Liver (tissue), 9 donors: ENCODE measurements around the gene MRPL46. TPM values are rescaled to one million over a fixed set of nuclear protein-coding genes. Genes with fewer than 3 reads are reported as not detected.

Experiments used
- DNase-seq: peaks from one replicate; pipeline ENCODE4 v3.0.0-alpha.2; 2017; ENCODE audit warnings: low spot score
- H3K27ac ChIP-seq, 2 donors: one replicate each; pipeline ENCODE4 v1.7.0; 2013; ENCODE audit warnings: inconsistent platforms in 2 of 2, low read length in 2 of 2, control low read depth in 1 of 2, low read depth in 1 of 2, mild to moderate bottlenecking in 1 of 2
- H3K27me3 ChIP-seq, 4 donors: one replicate each; pipeline versions ENCODE4 v1.6.1 to v1.7.0; 2013; ENCODE audit warnings: low read length in 3 of 4, inconsistent platforms in 1 of 4, mild to moderate bottlenecking in 1 of 4, moderate library complexity in 1 of 4; ENCODE audit not compliant: control insufficient read depth in 4 of 4, insufficient read depth in 4 of 4
- H3K36me3 ChIP-seq, 4 donors: one replicate each; pipeline versions ENCODE4 v1.6.1 to v1.7.0; 2013; ENCODE audit warnings: low read length in 3 of 4, mild to moderate bottlenecking in 3 of 4, low read depth in 1 of 4, moderate library complexity in 1 of 4; ENCODE audit not compliant: control insufficient read depth in 4 of 4, insufficient read depth in 3 of 4
- H3K4me1 ChIP-seq, 4 donors: one replicate each; pipeline versions ENCODE4 v1.6.1 to v1.7.0; 2013; ENCODE audit warnings: low read length in 3 of 4, mild to moderate bottlenecking in 3 of 4, moderate library complexity in 1 of 4; ENCODE audit not compliant: control insufficient read depth in 4 of 4, insufficient read depth in 4 of 4
- H3K4me3 ChIP-seq, 3 donors: one replicate each; pipeline versions ENCODE4 v1.6.1 to v1.7.0; 2013; ENCODE audit warnings: low read length in 3 of 3, control low read depth in 1 of 3, low read depth in 1 of 3, mild to moderate bottlenecking in 1 of 3
- H3K9ac ChIP-seq, 2 donors: one replicate each; pipeline ENCODE4 v1.7.0; 2013; ENCODE audit warnings: low read length in 2 of 2, mild to moderate bottlenecking in 2 of 2, moderate library complexity in 2 of 2, control low read depth in 1 of 2, low read depth in 1 of 2
- H3K9me3 ChIP-seq, 4 donors: one replicate each; pipeline versions ENCODE4 v1.6.1 to v1.7.0; 2013; ENCODE audit warnings: low read length in 3 of 4; ENCODE audit not compliant: control insufficient read depth in 4 of 4
- EGR1 ChIP-seq, 2 donors: IDR thresholded peaks; 2 replicates each; pipeline ENCODE4 v1.6.1; 2016 to 2018; ENCODE audit warnings: antibody characterized with exemption in 2 of 2, low read depth in 2 of 2
- GABPA ChIP-seq, 2 donors: IDR thresholded peaks in 1 of 2; conservative IDR thresholded peaks in 1 of 2; 2 replicates each; pipeline ENCODE4 v1.6.1; 2016; ENCODE audit warnings: antibody characterized with exemption in 2 of 2, mild to moderate bottlenecking in 1 of 2, moderate library complexity in 1 of 2
- HNF4A ChIP-seq, 2 donors: conservative IDR thresholded peaks; 2 replicates each; pipeline ENCODE4 v1.6.1; 2016; ENCODE audit warnings: antibody characterized with exemption in 2 of 2, mild to moderate bottlenecking in 2 of 2
- HNF4G ChIP-seq: IDR thresholded peaks from 2 replicates; pipeline ENCODE4 v1.6.1; 2016; ENCODE audit warnings: antibody characterized with exemption
- JUND ChIP-seq, 2 donors: IDR thresholded peaks; 2 replicates each; pipeline ENCODE4 v1.6.1; 2016; ENCODE audit warnings: antibody characterized with exemption in 2 of 2
- NR2F2 ChIP-seq: IDR thresholded peaks from 2 replicates; pipeline ENCODE4 v1.6.1; 2016; ENCODE audit warnings: antibody characterized with exemption
- RXRA ChIP-seq, 2 donors: IDR thresholded peaks; 2 replicates each; pipeline ENCODE4 v1.6.1; 2017 to 2018; ENCODE audit warnings: antibody characterized with exemption in 2 of 2, mild to moderate bottlenecking in 1 of 2
- SP1 ChIP-seq: IDR thresholded peaks from 2 replicates; pipeline ENCODE4 v1.6.1; 2018; ENCODE audit warnings: antibody characterized with exemption, mild to moderate bottlenecking
- TAF1 ChIP-seq: conservative IDR thresholded peaks from 2 replicates; pipeline ENCODE4 v1.6.1; 2016; ENCODE audit warnings: antibody characterized with exemption, mild to moderate bottlenecking
- YY1 ChIP-seq: IDR thresholded peaks from 2 replicates; pipeline ENCODE4 v1.6.1; 2016; ENCODE audit warnings: antibody characterized with exemption, mild to moderate bottlenecking
- WGBS: extraction: QIAGEN DNeasy Blood & Tissue Kit; methylation state at CpG from one replicate; pipeline ENCODE4 v1.1.7; 2013; 5-methylcytosine and 5-hydroxymethylcytosine counted together
- polyA plus RNA-seq, 2 donors: library from polyadenylated mRNA; stranded (reverse) in 1 of 2; unstranded in 1 of 2; fragments of 200-250 nt in 1 of 2; fragments of >200 nt in 1 of 2; fragmentation: Nextera tagmentation in 1 of 2; extraction: Ambion mirVana in 1 of 2; gene quantifications; one replicate each; pipeline versions ENCODE4 v1.2.1 to v1.2.3, GENCODE V29; 2013 to 2015
- total RNA-seq, 2 donors: library from RNA; depleted of rRNA; stranded (reverse); fragments of >200 nt; gene quantifications; one replicate each; pipeline ENCODE4 v1.2.3, GENCODE V29; 2014
- TF ChIP-seq, protein P1 (sequence below): IDR thresholded peaks from 2 replicates; pipeline ENCODE4 v1.6.1; 2016; ENCODE audit warnings: antibody characterized with exemption
- TF ChIP-seq, protein P2 (sequence below): fragments of 150-350 bp; IDR thresholded peaks from 2 replicates; pipeline ENCODE4 v1.5.1; 2017; ENCODE audit warnings: improper control_type of control experiment, low read depth, low read length; ENCODE audit not compliant: missing input control
- TF ChIP-seq, protein P3 (sequence below): IDR thresholded peaks from 2 replicates; pipeline ENCODE4 v1.6.1; 2016; ENCODE audit warnings: antibody characterized with exemption, mild to moderate bottlenecking
- TF ChIP-seq, protein P4 (sequence below): IDR thresholded peaks from 2 replicates; pipeline ENCODE4 v1.6.1; 2016; ENCODE audit warnings: antibody characterized with exemption
- donor health status: healthy.
- donor health status: healthy.
- donor health status: healthy.
- donor health status: healthy.
- donor health status: healthy.

MRPL46 gene
- total and polyA plus RNA-seq, 4 donors = 16.1 to 63.5 (median 39.2) TPM

DNA sequence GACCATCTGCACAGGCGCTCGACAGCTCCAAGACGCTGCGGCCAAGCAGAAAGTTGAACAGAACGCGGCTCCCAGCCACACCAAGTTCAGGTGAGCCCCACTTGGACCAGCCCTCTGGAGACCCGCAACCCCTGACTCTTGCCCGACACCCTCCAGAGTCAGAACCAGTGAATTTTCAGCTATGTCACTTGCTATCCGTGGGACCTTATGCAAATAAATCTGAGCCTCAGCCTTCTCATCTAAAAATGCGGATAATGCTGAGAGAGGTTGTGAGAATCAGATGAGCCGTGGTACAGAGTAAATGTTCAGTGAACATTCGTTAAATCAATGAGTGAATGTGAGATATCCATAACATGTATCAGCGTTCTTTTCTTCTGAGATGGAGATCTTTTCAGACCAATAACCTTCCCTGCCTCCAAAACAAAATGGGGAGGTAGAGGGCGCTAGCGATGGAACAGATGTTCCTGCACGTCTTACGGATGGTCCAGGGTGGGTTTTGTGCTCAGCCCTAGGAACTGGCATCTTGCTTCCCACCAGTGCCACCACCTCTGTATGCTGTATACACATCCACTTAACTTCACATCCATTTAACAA, 844 bp upstream of the MRPL46 start:
- Histone ChIP-seq H3K27ac (peak overlapping the region; percentile 96 to 99), H3K36me3 (peaks cover 0 to 29% (median 18%) of the 10 kb centered on the region in 4 donors), H3K4me3 (peak overlapping the region; percentile 83 to 96 (median 96)), H3K9ac (peak overlapping the region; percentile 89 to 96), H3K9me3 (no peaks in the 10 kb centered on the region), H3K4me1 (peaks cover 10 to 34% (median 27%) of the 10 kb centered on the region in 4 donors), H3K27me3 (no peaks in the 10 kb centered on the region)
- no peak for DNase-seq
- TF ChIP-seq GABPA (IDR thresholded peaks at IDR 0.05 in 1 of 2, conservative IDR thresholded peaks at IDR 0.05 in 1 of 2) (no peak), JUND (IDR thresholded peaks at IDR 0.05) (no peak), TAF1 (no peak), RXRA (IDR thresholded peaks at IDR 0.05) (no peak), NR2F2 (no peak), HNF4G (no peak), EGR1 (IDR thresholded peaks at IDR 0.05; ENCODE audit: low read depth in 2 of 2) (no peak)
- TF ChIP-seq, protein P1, sequence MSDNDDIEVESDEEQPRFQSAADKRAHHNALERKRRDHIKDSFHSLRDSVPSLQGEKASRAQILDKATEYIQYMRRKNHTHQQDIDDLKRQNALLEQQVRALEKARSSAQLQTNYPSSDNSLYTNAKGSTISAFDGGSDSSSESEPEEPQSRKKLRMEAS = no peak
- TF ChIP-seq, protein P2, sequence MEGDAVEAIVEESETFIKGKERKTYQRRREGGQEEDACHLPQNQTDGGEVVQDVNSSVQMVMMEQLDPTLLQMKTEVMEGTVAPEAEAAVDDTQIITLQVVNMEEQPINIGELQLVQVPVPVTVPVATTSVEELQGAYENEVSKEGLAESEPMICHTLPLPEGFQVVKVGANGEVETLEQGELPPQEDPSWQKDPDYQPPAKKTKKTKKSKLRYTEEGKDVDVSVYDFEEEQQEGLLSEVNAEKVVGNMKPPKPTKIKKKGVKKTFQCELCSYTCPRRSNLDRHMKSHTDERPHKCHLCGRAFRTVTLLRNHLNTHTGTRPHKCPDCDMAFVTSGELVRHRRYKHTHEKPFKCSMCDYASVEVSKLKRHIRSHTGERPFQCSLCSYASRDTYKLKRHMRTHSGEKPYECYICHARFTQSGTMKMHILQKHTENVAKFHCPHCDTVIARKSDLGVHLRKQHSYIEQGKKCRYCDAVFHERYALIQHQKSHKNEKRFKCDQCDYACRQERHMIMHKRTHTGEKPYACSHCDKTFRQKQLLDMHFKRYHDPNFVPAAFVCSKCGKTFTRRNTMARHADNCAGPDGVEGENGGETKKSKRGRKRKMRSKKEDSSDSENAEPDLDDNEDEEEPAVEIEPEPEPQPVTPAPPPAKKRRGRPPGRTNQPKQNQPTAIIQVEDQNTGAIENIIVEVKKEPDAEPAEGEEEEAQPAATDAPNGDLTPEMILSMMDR = no peak
- TF ChIP-seq, protein P3, sequence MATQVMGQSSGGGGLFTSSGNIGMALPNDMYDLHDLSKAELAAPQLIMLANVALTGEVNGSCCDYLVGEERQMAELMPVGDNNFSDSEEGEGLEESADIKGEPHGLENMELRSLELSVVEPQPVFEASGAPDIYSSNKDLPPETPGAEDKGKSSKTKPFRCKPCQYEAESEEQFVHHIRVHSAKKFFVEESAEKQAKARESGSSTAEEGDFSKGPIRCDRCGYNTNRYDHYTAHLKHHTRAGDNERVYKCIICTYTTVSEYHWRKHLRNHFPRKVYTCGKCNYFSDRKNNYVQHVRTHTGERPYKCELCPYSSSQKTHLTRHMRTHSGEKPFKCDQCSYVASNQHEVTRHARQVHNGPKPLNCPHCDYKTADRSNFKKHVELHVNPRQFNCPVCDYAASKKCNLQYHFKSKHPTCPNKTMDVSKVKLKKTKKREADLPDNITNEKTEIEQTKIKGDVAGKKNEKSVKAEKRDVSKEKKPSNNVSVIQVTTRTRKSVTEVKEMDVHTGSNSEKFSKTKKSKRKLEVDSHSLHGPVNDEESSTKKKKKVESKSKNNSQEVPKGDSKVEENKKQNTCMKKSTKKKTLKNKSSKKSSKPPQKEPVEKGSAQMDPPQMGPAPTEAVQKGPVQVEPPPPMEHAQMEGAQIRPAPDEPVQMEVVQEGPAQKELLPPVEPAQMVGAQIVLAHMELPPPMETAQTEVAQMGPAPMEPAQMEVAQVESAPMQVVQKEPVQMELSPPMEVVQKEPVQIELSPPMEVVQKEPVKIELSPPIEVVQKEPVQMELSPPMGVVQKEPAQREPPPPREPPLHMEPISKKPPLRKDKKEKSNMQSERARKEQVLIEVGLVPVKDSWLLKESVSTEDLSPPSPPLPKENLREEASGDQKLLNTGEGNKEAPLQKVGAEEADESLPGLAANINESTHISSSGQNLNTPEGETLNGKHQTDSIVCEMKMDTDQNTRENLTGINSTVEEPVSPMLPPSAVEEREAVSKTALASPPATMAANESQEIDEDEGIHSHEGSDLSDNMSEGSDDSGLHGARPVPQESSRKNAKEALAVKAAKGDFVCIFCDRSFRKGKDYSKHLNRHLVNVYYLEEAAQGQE = no peak
- 4% methylated on average over 17 of the region's 17 CpGs for WGBS

DNA sequence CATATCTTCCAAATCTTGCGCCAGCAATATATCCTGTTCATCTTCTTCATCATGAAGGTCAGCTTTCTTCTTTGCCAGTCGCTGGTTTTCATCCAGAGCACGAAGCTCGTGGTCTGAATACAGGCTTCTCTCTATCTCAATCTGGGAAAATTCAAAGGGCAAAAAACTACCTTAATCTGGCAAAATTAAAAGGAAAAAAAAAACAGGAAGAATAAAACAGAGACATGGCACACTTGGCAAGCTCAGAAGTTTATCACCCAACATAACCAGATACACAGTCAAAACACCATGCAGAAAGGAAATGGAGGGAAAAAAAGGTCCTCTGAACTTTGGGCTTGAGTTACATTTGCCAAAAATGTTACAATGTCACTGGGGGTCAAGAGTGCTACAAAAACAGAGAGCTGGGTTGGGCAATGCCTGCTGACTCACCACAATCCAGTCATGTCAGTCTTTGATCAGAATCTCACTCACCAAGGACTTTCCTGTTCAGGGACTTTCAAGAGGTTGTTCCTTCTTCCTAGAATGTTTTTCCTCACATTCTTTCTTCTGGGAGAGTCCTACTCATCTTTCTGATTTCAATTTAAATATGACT, 1.5 kb downstream of the MRPL46 start:
- Histone ChIP-seq H3K27ac (peak overlapping the region; percentile 96 to 99), H3K36me3 (peaks cover 0 to 29% (median 24%) of the 10 kb centered on the region in 4 donors), H3K4me1 (peaks cover 10 to 34% (median 27%) of the 10 kb centered on the region in 4 donors), H3K27me3 (no peaks in the 10 kb centered on the region), H3K9me3 (no peaks in the 10 kb centered on the region), H3K4me3 (peak overlapping the region in 2 of 3 donors; percentile 83 to 96), H3K9ac (peak overlapping the region; percentile 39 to 96)
- 54% methylated on average over 4 of the region's 4 CpGs for WGBS
- DNase-seq = peak; percentile 31
- TF ChIP-seq, protein P3 = peak; percentile 64
- TF ChIP-seq, protein P1 = peak; percentile 93
- peak; percentile 96 to 98 for TF ChIP-seq HNF4A (conservative IDR thresholded peaks at IDR 0.05)
- TF ChIP-seq TAF1 = no peak
- TF ChIP-seq NR2F2 = peak; percentile 65
- TF ChIP-seq YY1 = peak; percentile 90
- peak; percentile 83 for TF ChIP-seq HNF4G
- peak in 1 of 2 donors; percentile 75 for TF ChIP-seq GABPA (IDR thresholded peaks at IDR 0.05 in 1 of 2, conservative IDR thresholded peaks at IDR 0.05 in 1 of 2)
- TF ChIP-seq SP1 = peak; percentile 90
- TF ChIP-seq, protein P2 = no peak
- TF ChIP-seq, protein P4, sequence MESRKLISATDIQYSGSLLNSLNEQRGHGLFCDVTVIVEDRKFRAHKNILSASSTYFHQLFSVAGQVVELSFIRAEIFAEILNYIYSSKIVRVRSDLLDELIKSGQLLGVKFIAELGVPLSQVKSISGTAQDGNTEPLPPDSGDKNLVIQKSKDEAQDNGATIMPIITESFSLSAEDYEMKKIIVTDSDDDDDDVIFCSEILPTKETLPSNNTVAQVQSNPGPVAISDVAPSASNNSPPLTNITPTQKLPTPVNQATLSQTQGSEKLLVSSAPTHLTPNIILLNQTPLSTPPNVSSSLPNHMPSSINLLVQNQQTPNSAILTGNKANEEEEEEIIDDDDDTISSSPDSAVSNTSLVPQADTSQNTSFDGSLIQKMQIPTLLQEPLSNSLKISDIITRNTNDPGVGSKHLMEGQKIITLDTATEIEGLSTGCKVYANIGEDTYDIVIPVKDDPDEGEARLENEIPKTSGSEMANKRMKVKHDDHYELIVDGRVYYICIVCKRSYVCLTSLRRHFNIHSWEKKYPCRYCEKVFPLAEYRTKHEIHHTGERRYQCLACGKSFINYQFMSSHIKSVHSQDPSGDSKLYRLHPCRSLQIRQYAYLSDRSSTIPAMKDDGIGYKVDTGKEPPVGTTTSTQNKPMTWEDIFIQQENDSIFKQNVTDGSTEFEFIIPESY = peak; percentile 85
- TF ChIP-seq JUND (IDR thresholded peaks at IDR 0.05) = peak; percentile 98
- peak in 1 of 2 donors; percentile 86 for TF ChIP-seq EGR1 (IDR thresholded peaks at IDR 0.05; ENCODE audit: low read depth in 2 of 2)
- TF ChIP-seq RXRA (IDR thresholded peaks at IDR 0.05) = peak; percentile 92 to 97
